GM18526 (cell line): ENCODE results near the gene RBSN.

Experiments
- POLR2A ChIP-seq: IDR thresholded peaks from 3 replicates; pipeline ENCODE4 v1.6.1; 2011; ENCODE audit not compliant: insufficient read length; ENCODE audit errors: extremely low read depth

RBSN gene

GRCh38 chr3:15107075-15107947 lies 8.4 kb upstream of the RBSN start:
- no peak for TF ChIP-seq POLR2A

GRCh38 chr3:15102836-15103235 lies 3.9 kb upstream of the RBSN start:
- no peak for TF ChIP-seq POLR2A

- no peak for TF ChIP-seq POLR2A
Measured at GRCh38 chr3:15102256-15102655, 3.3 kb upstream of the RBSN start.

DNA sequence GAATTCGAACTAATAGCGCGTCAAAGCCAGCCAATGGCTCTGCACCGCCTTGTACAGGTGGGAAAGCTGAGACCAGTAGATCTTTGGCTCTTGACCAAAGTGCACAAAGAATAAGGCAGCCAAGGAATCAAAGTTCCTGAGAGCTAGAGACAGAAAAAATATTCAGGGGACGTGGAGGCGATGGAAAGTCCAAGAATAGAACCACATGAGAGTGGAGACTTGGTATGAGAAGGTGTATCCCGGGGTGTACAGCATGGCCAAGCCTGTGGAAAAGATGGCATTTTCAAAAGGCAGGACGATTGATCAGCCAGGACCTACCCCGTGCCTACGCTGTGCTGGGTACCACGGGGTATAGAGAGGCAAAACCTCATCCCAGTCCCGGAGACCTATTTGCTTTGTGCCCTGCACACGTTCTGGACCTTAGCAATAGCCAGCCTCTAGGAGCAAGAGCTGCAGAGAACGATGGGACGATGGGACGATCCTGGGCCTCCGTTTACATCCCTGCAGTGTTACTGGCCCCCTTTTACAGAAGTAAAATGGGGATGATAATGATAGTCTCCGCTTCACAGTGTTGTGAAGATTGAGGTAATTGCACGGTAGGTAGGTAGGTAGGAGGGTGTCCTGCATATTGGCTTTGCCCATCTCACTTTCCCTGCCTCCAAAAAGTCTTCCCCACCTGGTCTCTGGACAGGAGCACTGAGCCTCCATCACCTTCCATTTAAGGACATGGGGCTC lies 583 bp upstream of the RBSN start:
- no peak for TF ChIP-seq POLR2A

GRCh38 chr3:15097891-15098290 lies 1.1 kb downstream of the RBSN start:
- TF ChIP-seq POLR2A, result no peak

- no peak for TF ChIP-seq POLR2A
Measured at GRCh38 chr3:15096046-15096445, 2.9 kb downstream of the RBSN start.

DNA sequence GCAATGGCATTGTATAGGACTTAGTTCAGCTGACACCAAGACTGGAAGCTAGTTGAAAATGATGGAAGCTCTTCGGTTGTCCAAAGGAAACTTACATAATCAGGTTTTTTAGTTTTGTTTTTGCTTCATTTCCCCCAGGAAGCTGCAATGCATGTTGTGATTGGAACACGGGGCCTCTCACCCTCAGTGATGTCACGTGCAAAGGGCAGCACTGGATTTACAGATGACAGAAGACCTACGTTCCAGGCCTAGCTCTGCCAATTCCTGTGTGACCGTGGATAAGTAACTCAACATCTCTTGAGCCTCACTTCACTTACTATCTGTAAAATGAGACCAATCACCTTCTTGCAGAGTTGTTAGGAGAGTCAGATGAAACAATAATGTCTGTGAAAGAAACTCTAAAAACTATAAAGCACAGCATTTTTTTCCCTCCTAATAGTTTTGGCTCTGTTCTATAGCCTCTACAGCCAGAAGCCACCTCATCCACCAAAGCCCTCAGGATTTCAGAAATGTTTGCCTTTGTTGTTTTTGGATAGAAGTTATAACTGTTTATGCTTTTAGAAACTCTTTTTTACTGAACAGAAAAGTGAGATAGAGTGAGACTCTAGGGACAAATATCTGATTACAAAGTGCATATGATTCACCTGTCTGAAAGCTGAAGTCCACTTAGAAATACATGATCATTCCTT lies 4.6 kb downstream of the RBSN start:
- TF ChIP-seq POLR2A, result no peak

GRCh38 chr3:15092686-15093085 lies 6.3 kb downstream of the RBSN start:
- no peak for TF ChIP-seq POLR2A

DNA sequence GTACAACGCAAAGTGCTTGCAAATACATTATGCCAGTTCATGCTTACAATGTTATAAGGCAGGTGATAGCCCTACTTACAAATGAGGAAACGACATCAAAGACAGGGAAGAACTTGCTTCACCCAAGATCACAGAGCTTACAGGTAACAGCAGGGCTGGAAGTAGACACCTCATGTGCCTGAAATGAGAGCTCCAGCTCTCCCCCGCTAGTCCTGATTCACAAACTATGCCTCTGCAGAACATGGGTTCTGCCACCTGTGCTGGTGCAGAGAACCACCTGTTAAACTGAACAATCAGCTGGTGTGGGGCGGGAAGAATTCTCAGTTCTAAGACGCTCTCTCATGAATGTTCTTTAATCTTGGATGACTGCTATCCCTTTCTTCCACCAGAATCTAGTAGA lies 7.4 kb downstream of the RBSN start:
- no peak for TF ChIP-seq POLR2A

DNA sequence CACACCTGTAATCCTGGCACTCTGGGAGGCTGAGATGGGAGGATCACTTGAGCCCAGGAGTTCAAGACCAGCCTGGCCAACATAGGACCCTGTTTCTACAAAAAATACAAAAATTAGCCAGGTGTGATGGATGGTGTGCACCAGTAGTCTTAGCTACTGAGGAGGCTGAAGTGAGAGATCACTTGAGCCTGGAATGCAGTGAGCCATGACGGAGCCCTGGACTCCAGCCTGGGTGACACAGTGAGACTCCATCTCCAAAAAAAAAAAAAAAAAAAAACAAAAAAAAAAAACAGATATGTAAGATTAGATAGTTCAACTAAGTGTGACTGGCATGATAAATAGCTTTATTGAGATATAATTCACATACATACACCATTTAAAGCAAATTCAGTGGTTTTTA lies 9.7 kb downstream of the RBSN start:
- TF ChIP-seq POLR2A, result no peak

- TF ChIP-seq POLR2A, result no peak
Measured at GRCh38 chr3:15086699-15087098, 12.2 kb downstream of the RBSN start.

DNA sequence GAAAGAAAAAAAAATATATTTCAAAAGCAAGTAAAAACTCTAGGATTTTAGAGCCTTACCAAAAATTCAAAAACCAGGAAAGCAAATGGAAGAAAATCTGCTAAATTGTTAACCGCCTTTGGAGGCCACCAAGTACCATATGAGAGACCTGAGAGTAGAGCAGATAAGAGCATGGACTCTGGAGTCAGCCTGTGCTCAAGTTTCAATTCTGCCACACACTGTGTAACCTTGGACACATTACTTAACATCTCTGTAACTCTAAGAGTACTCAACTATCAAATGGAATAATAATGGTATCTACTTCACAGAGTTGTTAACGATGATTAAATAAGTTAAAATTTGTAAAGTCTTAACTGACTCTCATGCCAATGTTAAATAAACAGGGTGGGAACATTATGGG lies 12.7 kb downstream of the RBSN start:
- TF ChIP-seq POLR2A, result no peak

GRCh38 chr3:15083252-15083651 lies 15.7 kb downstream of the RBSN start:
- no peak for TF ChIP-seq POLR2A

- no peak for TF ChIP-seq POLR2A
Measured at GRCh38 chr3:15081960-15082664, 16.8 kb downstream of the RBSN start.

- no peak for TF ChIP-seq POLR2A
Measured at GRCh38 chr3:15079091-15079490, 19.9 kb downstream of the RBSN start.

- no peak for TF ChIP-seq POLR2A
Measured at GRCh38 chr3:15074500-15074899, 24.4 kb downstream of the RBSN start.

- no peak for TF ChIP-seq POLR2A
Measured at GRCh38 chr3:15071699-15072098, 27.2 kb downstream of the RBSN start.
